Measurements from ENCODE around the gene ASB4. TPM values are rescaled to one million over a fixed set of nuclear protein-coding genes. Genes with fewer than 3 reads are reported as not detected.
"Not testable (repeated sequence)": the region's sequence is repeated elsewhere in the genome, so short reads cannot be mapped to it uniquely, and the experiment has no call there.

The ASB4 gene
- total RNA-seq, 4 donors from 2014 or later: not detected

DNA sequence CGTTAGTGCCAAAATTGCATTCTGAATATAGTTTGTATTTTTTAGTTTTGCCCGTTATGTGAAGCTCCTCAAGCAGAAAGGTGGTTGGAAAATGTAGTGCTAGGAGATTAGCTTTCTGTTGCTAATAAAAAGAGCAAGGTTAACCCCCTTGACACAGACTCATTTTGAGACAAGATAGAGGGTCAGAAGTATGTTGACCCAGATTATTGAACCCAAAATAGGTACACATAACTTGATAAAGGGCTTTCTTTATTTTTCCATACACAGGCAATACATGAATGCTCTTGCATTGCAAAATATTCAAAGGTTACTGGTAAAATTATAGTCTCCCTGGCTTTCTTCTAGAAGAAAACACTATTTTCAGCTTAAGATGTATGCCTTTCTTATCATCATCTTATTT lies 40.9 kb upstream of the ASB4 start:
- H3K36me3 ChIP-seq: no peaks in the 10 kb centered on the region
- no peak overlapping the region for H3K27ac ChIP-seq
- DNase-seq (ENCODE audit: low spot score in 2 of 2): no peak

DNA sequence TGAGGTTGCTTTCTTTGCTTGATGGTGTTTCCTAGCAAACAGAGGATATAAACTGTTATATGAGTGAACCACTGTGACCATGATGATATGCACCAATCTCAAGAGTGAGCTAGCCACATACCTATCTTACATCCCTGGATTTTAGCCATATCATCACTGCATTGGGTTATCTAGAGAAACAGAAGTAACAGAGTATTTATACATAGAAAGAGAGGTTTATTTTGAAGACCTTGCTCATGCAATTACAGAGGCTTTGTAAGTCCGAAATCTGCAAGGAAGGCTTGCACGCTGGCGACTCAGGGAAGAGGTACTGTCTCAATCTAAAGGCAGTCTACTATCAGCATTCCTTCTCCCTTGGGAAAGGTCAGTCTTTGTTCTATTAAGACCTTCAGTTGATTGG lies 39.1 kb upstream of the ASB4 start:
- Histone ChIP-seq H3K9me3 (no peaks in the 10 kb centered on the region), H3K4me1 (no peaks in the 10 kb centered on the region), H3K27ac (no peak overlapping the region), H3K36me3 (no peaks in the 10 kb centered on the region), H3K27me3 (no peaks in the 10 kb centered on the region), H3K4me3 (no peak overlapping the region)
- TF ChIP-seq POLR2A (IDR thresholded peaks at IDR 0.05) (no peak), EP300 (IDR thresholded peaks at IDR 0.05) (no peak)
- TF ChIP-seq, protein P1, sequence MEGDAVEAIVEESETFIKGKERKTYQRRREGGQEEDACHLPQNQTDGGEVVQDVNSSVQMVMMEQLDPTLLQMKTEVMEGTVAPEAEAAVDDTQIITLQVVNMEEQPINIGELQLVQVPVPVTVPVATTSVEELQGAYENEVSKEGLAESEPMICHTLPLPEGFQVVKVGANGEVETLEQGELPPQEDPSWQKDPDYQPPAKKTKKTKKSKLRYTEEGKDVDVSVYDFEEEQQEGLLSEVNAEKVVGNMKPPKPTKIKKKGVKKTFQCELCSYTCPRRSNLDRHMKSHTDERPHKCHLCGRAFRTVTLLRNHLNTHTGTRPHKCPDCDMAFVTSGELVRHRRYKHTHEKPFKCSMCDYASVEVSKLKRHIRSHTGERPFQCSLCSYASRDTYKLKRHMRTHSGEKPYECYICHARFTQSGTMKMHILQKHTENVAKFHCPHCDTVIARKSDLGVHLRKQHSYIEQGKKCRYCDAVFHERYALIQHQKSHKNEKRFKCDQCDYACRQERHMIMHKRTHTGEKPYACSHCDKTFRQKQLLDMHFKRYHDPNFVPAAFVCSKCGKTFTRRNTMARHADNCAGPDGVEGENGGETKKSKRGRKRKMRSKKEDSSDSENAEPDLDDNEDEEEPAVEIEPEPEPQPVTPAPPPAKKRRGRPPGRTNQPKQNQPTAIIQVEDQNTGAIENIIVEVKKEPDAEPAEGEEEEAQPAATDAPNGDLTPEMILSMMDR (IDR thresholded peaks at IDR 0.05): no peak
- WGBS, 2 donors: 96 to 97% methylated on average over 3 of the region's 3 CpGs
- DNase-seq (ENCODE audit: low spot score in 2 of 2): no peak

More for the DNA sequence above, 40.9 kb upstream of the ASB4 start:
- Histone ChIP-seq H3K4me3 (no peak overlapping the region), H3K9me3 (no peaks in the 10 kb centered on the region), H3K27me3 (no peaks in the 10 kb centered on the region), H3K4me1 (no peaks in the 10 kb centered on the region)
- TF ChIP-seq EP300 (IDR thresholded peaks at IDR 0.05): no peak
- TF ChIP-seq POLR2A (IDR thresholded peaks at IDR 0.05): no peak
- TF ChIP-seq, protein P1 (IDR thresholded peaks at IDR 0.05): no peak
- 65 to 76% methylated on average over 2 of the region's 2 CpGs for WGBS, 2 donors

DNA sequence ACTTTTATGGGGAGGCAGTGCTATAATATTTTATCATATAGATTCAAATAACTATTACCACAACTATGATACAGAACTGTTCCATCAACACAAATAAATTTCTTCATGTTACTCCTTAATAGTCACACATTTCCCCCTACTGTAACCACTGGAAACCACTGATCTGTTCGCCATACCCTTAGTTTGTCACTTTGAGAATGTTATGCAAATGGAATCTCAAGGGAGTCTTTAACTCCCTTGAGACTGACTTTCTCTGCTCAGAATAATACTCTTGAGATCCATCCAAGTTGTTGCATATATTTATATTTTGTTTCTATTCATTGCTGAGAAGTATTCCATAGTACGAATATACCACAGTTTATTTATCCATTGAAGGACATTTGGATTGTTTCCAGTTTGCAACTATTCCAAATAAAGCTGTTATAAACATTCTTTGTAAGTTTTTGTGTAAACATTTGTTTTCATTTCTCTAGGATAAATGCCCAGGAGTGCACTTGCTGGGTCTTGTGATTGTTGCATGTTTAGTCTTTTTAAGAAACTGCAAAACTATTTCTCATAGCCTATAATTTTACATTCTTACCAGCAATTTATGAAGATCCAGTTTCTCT lies 31.2 kb upstream of the ASB4 start:
- Histone ChIP-seq H3K27ac (no peak overlapping the region), H3K4me3 (no peak overlapping the region), H3K27me3 (no peaks in the 10 kb centered on the region), H3K4me1 (no peaks in the 10 kb centered on the region), H3K9me3 (peaks cover 0 to 12% (median 5%) of the 10 kb centered on the region in 4 donors), H3K36me3 (no peaks in the 10 kb centered on the region)
- DNase-seq (ENCODE audit: low spot score in 2 of 2): no peak
- no peak for TF ChIP-seq EP300 (IDR thresholded peaks at IDR 0.05)
- TF ChIP-seq POLR2A (IDR thresholded peaks at IDR 0.05): no peak
- TF ChIP-seq, protein P1 (IDR thresholded peaks at IDR 0.05): no peak
- 38 to 47% methylated on average over 2 of the region's 2 CpGs for WGBS, 2 donors

DNA sequence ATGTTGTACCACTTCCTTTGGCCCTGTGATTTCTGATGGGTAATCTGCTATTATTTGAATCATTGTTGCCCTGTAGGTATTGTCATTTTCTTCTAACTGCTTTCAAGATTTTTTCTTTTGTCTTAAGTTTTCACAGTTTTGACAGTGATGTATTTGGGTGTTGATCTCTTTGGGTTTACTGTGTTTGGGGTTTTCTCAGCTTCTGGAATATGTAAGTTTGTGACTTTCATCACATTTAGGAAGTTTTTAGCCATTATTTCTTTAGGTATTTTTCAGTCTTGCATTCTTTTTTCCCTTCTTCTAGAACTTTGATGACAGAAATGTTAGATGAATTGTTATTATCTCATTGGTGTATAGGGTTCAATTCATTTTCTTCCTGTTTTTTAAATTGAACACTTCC lies 27.8 kb upstream of the ASB4 start:
- H3K9me3 ChIP-seq: peaks cover 0 to 12% (median 5%) of the 10 kb centered on the region in 4 donors

DNA sequence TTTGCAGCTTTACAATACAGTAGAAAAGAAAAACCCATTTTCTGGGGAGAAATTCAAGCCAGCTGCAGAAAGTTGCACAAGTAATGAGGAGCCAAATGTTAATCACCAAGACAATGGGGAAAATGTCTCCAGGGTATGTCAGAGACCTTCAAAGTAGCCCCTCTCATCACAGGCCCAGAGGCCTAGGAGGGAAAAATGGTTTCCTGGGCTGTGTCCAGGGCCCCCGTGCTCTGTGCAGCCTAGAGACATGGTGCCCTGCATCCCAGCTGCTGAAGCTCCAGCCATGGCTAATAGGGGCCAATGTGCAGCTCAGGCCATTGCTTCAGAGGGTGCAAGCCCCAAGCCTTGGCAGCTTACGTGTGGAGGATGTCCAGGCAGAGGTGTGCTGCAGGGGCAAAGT lies 25.1 kb upstream of the ASB4 start:
- H3K36me3 ChIP-seq; H3K4me1 ChIP-seq; H3K27ac ChIP-seq; DNase-seq (ENCODE audit: low spot score in 2 of 2); H3K27me3 ChIP-seq; H3K4me3 ChIP-seq: not testable (repeated sequence)
- peaks cover 0 to 12% (median 5%) of the 10 kb centered on the region in 4 donors for H3K9me3 ChIP-seq
- 75 to 89% methylated on average over 2 of the region's 2 CpGs for WGBS, 2 donors

More for the DNA sequence above, 27.8 kb upstream of the ASB4 start:
- no peaks in the 10 kb centered on the region for H3K4me1 ChIP-seq
- H3K36me3 ChIP-seq: no peaks in the 10 kb centered on the region
- TF ChIP-seq POLR2A (IDR thresholded peaks at IDR 0.05) (no peak), EP300 (IDR thresholded peaks at IDR 0.05) (no peak)
- TF ChIP-seq, protein P1 (IDR thresholded peaks at IDR 0.05): no peak
- H3K27me3 ChIP-seq: no peaks in the 10 kb centered on the region
- DNase-seq (ENCODE audit: low spot score in 2 of 2): no peak
- H3K27ac ChIP-seq: no peak overlapping the region
- no peak overlapping the region for H3K4me3 ChIP-seq

Measured in tibial nerve (tissue), 4 donors.